GM19468 (cell line): ENCODE measurements around the gene TMEM259.

ENCODE experiments used
- ATAC-seq: cut with Tn5 transposase; IDR thresholded peaks from one replicate; pipeline ENCODE4 v1.9.1; 2021; ENCODE audit warnings: mild to moderate bottlenecking, moderate library complexity, moderate number of reproducible peaks; ENCODE audit not compliant: unreplicated experiment; ENCODE audit errors: extremely low read depth

Gene TMEM259

GRCh38 chr19:964761-965694 lies 55.9 kb downstream of the TMEM259 start:
- no peak for ATAC-seq

GRCh38 chr19:964116-964520 lies 56.8 kb downstream of the TMEM259 start:
- no peak for ATAC-seq

GRCh38 chr19:963486-963951 lies 57.4 kb downstream of the TMEM259 start:
- no peak for ATAC-seq

GRCh38 chr19:962683-963400 lies 58.1 kb downstream of the TMEM259 start:
- no peak for ATAC-seq

GRCh38 chr19:961866-962620 lies 58.9 kb downstream of the TMEM259 start:
- no peak for ATAC-seq

- ATAC-seq: no peak
Observed at GRCh38 chr19:960601-960938, 60.4 kb downstream of the TMEM259 start.

GRCh38 chr19:960020-960419 lies 60.9 kb downstream of the TMEM259 start:
- ATAC-seq: no peak
